ENCODE results near the gene TCF7L2. TPM values are rescaled to one million over a fixed set of nuclear protein-coding genes. Genes with fewer than 3 reads are reported as not detected.
"Not testable (repeated sequence)": the region's sequence is repeated elsewhere in the genome, so short reads cannot be mapped to it uniquely, and the experiment has no call there.

The TCF7L2 gene
- total RNA-seq, 1 donor from 2014 or later, result 44.4 TPM

DNA sequence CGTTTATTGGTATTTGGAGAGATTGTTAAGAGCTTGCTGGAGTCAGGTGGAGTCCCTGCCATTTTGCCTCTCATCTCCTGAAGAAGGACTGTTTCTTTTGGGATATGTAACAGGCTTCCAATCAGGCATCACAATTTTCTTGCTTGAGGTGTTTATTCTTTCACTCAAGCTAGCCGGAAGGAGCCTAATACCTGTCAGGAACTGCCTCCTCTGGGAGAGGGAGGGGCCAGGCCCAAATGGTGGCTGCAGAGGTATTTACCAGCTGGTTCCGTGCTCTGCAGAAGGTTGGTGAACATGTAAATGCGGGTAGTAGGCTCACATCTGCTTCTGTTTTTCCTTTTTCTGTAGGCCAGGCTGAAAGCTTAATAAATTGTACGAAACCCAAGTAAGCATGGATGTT is 114.0 kb downstream of the TCF7L2 start:
- intact Hi-C loops (cut with DNase I), result no loop called here
- no peaks in the 10 kb centered on the region for H3K9me3 ChIP-seq
- peaks cover 89% of the 10 kb centered on the region for H3K4me1 ChIP-seq

DNA sequence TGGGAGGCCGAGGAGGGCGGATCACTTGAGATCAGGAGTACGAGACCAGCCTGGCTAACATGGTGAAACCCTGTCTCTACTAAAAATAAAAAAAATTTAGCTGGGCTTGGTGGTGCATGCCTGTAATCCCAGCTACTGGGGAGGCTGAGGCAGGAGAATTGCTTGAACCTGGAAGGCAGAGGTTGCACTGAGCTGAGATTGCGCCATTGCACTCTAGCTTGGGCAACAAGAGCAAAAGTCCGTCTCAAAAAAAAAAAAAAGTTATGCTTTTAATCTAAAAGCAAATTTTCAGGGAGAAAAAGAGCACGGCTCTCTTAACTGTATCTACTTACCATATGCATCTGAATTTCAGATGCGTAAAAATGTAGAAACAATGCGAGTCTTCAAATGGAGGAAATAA is 116.1 kb downstream of the TCF7L2 start:
- peaks cover 68% of the 10 kb centered on the region for H3K4me1 ChIP-seq
- DNase-seq (ENCODE audit: extremely low spot score in 2 of 2); H3K27ac ChIP-seq; H3K27me3 ChIP-seq; H3K4me3 ChIP-seq; H3K36me3 ChIP-seq; intact Hi-C loops (cut with DNase I); H3K9me3 ChIP-seq: not testable (repeated sequence)

More for the DNA sequence above, 114.0 kb downstream of the TCF7L2 start:
- no peak overlapping the region for H3K4me3 ChIP-seq
- H3K36me3 ChIP-seq, result no peaks in the 10 kb centered on the region
- H3K27me3 ChIP-seq, result no peaks in the 10 kb centered on the region
- no peak for DNase-seq (ENCODE audit: extremely low spot score in 2 of 2)
- H3K27ac ChIP-seq, result no peak overlapping the region
- TF ChIP-seq POLR2AphosphoS5 (IDR thresholded peaks at IDR 0.05; ENCODE audit: insufficient read depth in 1 of 2, low read depth in 1 of 2), result no peak
- no peak for TF ChIP-seq POLR2A (IDR thresholded peaks at IDR 0.05)
- no peak for TF ChIP-seq CTCF (IDR thresholded peaks at IDR 0.05)

DNA sequence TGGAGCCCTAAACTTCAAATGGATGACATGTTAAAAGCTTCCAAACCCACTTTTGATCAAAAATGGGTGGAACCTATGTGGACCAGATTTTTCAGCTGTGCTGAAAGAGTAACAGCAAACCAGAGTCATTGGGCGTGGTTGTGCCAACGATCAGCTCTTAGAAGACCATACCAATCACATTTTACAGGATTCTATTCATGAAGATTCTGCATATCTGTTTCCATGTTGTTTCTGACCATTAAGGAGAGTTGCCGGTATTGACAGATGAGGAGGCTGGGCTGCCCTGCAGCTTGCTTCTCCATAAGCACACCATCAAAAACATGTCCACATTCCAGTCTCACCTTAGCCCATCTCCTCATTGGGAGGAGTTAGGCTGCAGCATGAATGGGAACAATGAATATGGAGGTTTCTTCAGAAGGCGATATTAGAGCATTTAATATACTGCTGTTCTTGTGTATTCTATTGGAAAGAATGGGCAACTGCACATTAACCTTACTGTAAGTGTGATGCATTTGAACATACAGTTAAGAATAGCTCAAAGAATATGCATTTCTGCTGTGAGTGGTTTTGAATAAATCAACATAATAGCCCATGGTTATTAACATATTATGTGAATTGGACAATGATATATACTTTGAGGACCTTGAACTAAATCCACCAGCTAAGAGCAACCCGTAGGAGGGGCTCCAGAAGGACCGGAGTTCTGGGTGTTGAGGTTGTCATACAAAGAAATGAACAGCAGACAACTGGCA is 116.7 kb downstream of the TCF7L2 start:
- Histone ChIP-seq H3K27ac (no peak overlapping the region), H3K9me3 (no peaks in the 10 kb centered on the region), H3K36me3 (no peaks in the 10 kb centered on the region), H3K4me3 (no peak overlapping the region), H3K4me1 (peaks cover 65% of the 10 kb centered on the region), H3K27me3 (no peaks in the 10 kb centered on the region)
- intact Hi-C loops (cut with DNase I), result no loop called here
- no peak for DNase-seq (ENCODE audit: extremely low spot score in 2 of 2)
- no peak for TF ChIP-seq CTCF (IDR thresholded peaks at IDR 0.05)
- no peak for TF ChIP-seq POLR2A (IDR thresholded peaks at IDR 0.05)
- no peak for TF ChIP-seq POLR2AphosphoS5 (IDR thresholded peaks at IDR 0.05; ENCODE audit: insufficient read depth in 1 of 2, low read depth in 1 of 2)

- intact Hi-C loops (cut with DNase I), result no loop called here
- no peak for DNase-seq (ENCODE audit: extremely low spot score in 2 of 2)
- Histone ChIP-seq H3K4me3 (no peak overlapping the region), H3K4me1 (peaks cover 58% of the 10 kb centered on the region), H3K27me3 (no peaks in the 10 kb centered on the region), H3K27ac (no peak overlapping the region), H3K36me3 (no peaks in the 10 kb centered on the region), H3K9me3 (no peaks in the 10 kb centered on the region)
- TF ChIP-seq CTCF (IDR thresholded peaks at IDR 0.05), result no peak
- TF ChIP-seq POLR2AphosphoS5 (IDR thresholded peaks at IDR 0.05; ENCODE audit: insufficient read depth in 1 of 2, low read depth in 1 of 2), result no peak
- TF ChIP-seq POLR2A (IDR thresholded peaks at IDR 0.05), result no peak
Measured at GRCh38 chr10:113067501-113067900, 117.5 kb downstream of the TCF7L2 start.

DNA sequence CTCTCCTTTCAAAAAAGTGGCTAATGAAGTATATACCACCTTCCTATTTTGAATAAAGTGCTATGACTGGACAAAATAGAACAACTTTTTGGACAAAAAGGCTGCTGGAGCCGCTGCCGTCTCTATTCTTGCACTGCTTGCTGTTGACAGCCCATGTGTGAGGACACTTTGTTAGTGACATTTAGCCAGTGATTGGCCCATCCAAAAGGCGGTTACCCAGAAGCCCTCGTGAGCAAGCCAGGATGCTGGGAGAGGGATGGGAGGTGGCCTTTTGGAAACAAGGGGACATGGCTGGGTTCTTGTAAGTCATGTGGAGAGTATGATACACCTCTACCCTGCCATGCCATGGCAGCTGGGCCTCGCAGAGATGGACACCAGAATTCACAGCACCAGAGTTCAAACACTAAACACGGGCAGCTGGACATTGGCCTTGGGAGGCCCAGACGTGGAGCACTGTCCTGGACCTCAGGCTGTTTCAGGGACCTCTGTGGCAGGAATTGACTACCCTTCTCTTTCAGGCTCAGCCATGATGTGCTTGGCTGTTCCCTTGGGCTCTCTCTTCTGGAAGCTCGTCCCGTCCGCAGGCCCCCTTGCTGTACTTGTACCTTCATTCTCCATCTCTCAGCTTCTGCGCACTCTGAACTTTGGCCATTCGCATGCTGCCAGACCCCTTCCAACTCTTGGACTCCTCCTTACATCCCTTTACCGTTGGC is 118.3 kb downstream of the TCF7L2 start:
- Histone ChIP-seq H3K4me1 (peaks cover 56% of the 10 kb centered on the region), H3K27ac (no peak overlapping the region), H3K9me3 (no peaks in the 10 kb centered on the region), H3K27me3 (no peaks in the 10 kb centered on the region), H3K4me3 (no peak overlapping the region), H3K36me3 (no peaks in the 10 kb centered on the region)
- intact Hi-C loops (cut with DNase I), result no loop called here
- TF ChIP-seq POLR2AphosphoS5 (IDR thresholded peaks at IDR 0.05; ENCODE audit: insufficient read depth in 1 of 2, low read depth in 1 of 2) (no peak), CTCF (IDR thresholded peaks at IDR 0.05) (no peak), POLR2A (IDR thresholded peaks at IDR 0.05) (no peak)
- no peak for DNase-seq (ENCODE audit: extremely low spot score in 2 of 2)
